ENCODE results near the gene ASL. TPM values are rescaled to one million over a fixed set of nuclear protein-coding genes. Genes with fewer than 3 reads are reported as not detected.
"Not testable (repeated sequence)": the region's sequence is repeated elsewhere in the genome, so short reads cannot be mapped to it uniquely, and the experiment has no call there.

Gene ASL
- total and polyA plus RNA-seq, 7 donors, result 15.6 to 120 (median 30.7) TPM

DNA sequence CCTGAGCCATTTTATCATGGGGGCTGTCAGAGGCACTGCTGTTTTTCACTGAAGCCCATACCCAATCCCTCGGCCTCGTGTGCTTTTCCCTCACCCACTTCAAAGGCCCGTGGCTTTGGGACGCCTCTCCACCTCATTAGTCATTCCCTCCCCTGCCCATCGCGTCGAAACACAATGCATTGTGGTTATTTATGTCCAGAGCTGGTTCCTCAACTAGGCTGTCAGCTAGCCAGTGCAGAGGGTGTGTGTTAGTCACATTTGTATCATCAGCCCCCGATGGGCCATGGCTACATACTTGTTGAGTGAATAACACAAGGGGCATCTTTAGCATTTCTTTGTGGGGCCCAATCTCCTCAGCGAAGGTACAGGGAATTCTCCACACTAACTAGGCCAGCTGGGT is 35.2 kb downstream of the ASL start:
- TF ChIP-seq EP300 (IDR thresholded peaks at IDR 0.05) (no peak), POLR2AphosphoS5 (IDR thresholded peaks at IDR 0.05) (no peak), POLR2A (IDR thresholded peaks at IDR 0.05) (no peak)
- TF ChIP-seq, protein P1, sequence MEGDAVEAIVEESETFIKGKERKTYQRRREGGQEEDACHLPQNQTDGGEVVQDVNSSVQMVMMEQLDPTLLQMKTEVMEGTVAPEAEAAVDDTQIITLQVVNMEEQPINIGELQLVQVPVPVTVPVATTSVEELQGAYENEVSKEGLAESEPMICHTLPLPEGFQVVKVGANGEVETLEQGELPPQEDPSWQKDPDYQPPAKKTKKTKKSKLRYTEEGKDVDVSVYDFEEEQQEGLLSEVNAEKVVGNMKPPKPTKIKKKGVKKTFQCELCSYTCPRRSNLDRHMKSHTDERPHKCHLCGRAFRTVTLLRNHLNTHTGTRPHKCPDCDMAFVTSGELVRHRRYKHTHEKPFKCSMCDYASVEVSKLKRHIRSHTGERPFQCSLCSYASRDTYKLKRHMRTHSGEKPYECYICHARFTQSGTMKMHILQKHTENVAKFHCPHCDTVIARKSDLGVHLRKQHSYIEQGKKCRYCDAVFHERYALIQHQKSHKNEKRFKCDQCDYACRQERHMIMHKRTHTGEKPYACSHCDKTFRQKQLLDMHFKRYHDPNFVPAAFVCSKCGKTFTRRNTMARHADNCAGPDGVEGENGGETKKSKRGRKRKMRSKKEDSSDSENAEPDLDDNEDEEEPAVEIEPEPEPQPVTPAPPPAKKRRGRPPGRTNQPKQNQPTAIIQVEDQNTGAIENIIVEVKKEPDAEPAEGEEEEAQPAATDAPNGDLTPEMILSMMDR (IDR thresholded peaks at IDR 0.05), result no peak
- no peaks in the 10 kb centered on the region for H3K27me3 ChIP-seq
- H3K36me3 ChIP-seq, result no peaks in the 10 kb centered on the region
- no peak overlapping the region for H3K27ac ChIP-seq
- H3K4me1 ChIP-seq, result peaks cover 0 to 14% (median 10%) of the 10 kb centered on the region in 4 donors
- no peak overlapping the region for H3K4me3 ChIP-seq
- H3K9me3 ChIP-seq, result no peaks in the 10 kb centered on the region
- intact Hi-C loops (cut with DNase I), result no loop called here
- no peak for DNase-seq
- 79 to 89% methylated on average over 9 of the region's 9 CpGs for WGBS, 2 donors

DNA sequence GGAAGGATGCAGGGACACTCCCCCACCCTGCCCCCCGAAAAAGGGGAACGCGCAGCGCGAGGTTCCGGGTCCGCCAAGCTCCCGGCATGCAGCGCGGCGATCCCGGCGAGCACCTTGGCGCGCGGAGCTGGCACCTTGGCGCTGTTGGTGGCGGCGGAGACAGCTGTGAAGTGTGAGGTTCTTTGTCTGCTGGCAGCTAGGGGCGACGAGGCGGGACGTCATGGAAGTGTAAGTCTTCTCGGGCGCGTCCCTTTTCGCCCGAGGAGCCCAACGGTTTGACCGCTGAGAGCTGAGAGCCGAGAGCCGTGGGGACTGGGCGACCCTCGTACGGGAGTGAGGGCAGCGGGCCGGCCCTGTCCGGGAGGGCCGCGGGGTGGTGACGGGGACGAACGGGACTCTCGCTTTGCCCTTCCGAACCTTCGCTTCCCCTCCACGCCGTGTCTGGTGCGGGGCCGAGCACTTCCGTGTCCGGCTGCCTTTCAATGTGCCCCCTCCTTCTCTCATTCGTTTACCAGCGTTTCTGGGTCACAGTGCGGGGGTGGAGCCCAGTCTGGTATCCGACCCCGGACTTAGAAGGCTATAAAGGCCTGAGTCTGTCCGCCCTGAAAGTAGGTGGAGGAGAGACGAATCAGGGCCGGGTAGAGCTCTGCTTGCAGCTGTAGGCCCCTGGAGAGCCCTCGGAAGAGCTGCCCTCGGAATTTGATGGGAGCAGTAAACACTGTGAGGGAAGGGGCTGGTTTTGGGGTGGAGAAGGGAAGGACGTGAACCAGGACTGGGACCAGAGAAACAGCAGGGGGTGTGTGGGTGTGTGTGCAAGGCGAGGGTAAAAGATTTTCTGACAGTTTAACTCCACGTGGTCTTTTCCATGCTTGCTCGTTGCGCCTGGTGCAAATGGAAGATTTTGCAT is 39.4 kb downstream of the ASL start, which contains the start of gene CRCP:
Gene CRCP, plus strand, starts transcription at position 105 of the 907 bp plus-strand sequence. Its CDS starts 116 bp downstream, at position 221.
- DNase-seq, result peak; percentile 91
- 0% methylated on average over 67 of the region's 67 CpGs for WGBS, 2 donors
- intact Hi-C loops (cut with DNase I), result loop anchor here (2.0 kb wide), 2 partner anchors 14 to 40 kb away; partner anchors contain the start of gene ASL
- TF ChIP-seq POLR2A (IDR thresholded peaks at IDR 0.05) (peak; percentile 4 to 42), POLR2AphosphoS5 (IDR thresholded peaks at IDR 0.05) (peak; percentile 71 to 86 (median 82)), EP300 (IDR thresholded peaks at IDR 0.05) (no peak)
- TF ChIP-seq, protein P1 (IDR thresholded peaks at IDR 0.05), result peak in 1 of 4 experiments; percentile 16
- Histone ChIP-seq H3K36me3 (no peaks in the 10 kb centered on the region), H3K27me3 (no peaks in the 10 kb centered on the region), H3K27ac (peak within 1 kb of the TSS; percentile 94 to 99 (median 98)), H3K9me3 (no peaks in the 10 kb centered on the region), H3K4me1 (peaks cover 0 to 46% (median 29%) of the 10 kb centered on the region in 4 donors), H3K4me3 (peak within 1 kb of the TSS; percentile 68 to 99 (median 95))

DNA sequence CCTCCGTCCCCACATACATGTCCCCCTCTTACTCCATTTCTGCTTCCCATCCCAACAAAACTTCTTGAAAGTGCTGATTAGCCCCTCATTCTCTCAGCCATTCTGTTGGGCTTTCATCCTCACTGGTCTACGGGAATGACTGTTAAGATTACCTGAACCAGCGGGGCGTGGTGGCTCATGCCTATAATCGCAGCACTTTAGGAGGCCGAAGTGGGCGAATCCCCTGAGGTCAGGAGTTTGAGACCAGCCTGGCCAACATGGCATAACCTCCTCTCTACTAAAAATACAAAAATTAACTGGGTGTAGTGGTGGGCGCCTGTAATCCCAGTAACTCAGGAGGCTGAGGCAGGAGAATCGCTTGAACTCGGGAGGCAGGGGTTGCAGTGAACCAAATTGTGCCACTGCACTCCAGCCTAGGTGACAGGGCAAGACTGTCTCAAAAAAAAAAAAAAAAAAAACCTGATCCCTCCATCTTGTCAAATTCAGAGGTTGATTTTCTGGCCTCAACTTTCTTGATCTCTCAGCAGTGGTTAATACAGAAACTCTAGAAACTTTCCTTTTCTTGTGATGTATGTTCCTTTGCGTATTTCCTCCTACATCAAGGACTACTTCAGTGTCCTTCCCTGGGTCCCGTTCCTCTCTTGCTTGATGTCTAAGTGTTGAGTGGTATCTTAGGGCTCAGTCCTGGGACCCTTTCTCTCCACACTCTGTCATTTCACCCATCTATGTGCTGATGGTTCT is 41.2 kb downstream of the ASL start:
- 90 to 91% methylated on average over 12 of the region's 12 CpGs for WGBS, 2 donors
- H3K36me3 ChIP-seq; DNase-seq; H3K4me3 ChIP-seq; H3K27ac ChIP-seq; H3K27me3 ChIP-seq; intact Hi-C loops (cut with DNase I); H3K9me3 ChIP-seq: not testable (repeated sequence)
- H3K4me1 ChIP-seq, result peaks cover 0 to 46% (median 29%) of the 10 kb centered on the region in 4 donors

DNA sequence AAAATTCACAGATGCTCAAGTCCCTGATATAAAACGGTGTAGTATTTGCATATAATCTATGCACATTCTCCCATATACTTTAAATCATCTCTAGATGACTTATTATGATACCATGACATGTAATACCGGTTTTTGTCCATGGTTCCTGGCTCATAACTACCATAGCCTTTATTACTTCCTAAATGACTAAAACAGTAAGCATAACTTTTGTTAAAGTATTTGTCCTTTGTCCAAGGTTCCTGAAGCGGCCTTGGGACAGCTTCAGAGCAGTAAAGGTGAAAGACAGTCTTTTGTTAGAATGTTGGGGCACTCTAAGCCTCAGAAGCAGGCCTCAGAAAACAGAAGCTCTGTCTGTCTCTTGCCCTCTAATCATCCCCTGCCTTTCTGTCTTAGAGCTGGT is 43.0 kb downstream of the ASL start:
- peaks cover 0 to 6% (median 0%) of the 10 kb centered on the region in 4 donors for H3K36me3 ChIP-seq
- no peak overlapping the region for H3K4me3 ChIP-seq
- no peak for DNase-seq
- H3K27ac ChIP-seq, result no peak overlapping the region
- 19 to 55% methylated on average over 3 of the region's 3 CpGs for WGBS, 2 donors
- TF ChIP-seq POLR2A (IDR thresholded peaks at IDR 0.05) (no peak), POLR2AphosphoS5 (IDR thresholded peaks at IDR 0.05) (no peak), EP300 (IDR thresholded peaks at IDR 0.05) (no peak)
- TF ChIP-seq, protein P1 (IDR thresholded peaks at IDR 0.05), result no peak
- intact Hi-C loops (cut with DNase I), result no loop called here
- peaks cover 0 to 46% (median 29%) of the 10 kb centered on the region in 4 donors for H3K4me1 ChIP-seq
- no peaks in the 10 kb centered on the region for H3K9me3 ChIP-seq
- H3K27me3 ChIP-seq, result no peaks in the 10 kb centered on the region

Measured in sigmoid colon (tissue), 7 donors.